ENCODE results near the gene S100PBP.

Gene S100PBP

DNA sequence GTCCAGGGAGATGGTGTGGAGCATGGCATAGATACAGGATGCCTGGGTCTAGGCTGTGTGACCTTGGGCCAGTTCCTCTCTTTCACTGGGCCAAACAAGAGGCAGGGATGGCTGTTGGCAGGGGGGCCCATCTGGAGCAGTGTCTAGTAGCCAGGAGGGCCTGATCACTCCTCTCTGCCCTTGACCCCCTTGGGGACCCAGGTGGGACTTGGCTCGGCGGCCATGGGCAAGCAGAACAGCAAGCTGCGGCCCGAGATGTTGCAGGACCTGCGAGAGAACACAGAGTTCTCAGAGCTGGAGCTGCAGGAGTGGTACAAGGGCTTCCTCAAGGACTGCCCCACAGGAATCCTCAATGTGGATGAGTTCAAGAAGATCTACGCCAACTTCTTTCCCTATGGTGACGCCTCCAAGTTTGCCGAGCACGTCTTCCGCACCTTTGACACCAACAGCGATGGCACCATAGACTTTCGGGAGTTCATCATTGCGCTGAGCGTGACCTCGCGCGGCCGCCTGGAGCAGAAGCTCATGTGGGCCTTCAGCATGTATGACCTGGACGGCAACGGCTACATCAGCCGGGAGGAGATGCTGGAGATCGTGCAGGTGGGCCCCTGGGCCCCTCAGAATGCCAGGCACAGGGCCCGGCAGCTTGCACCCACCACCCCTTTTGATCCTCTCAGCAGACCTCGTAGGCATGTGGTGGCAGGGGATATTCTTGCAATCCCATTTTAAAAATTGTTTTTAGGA lies 71.4 kb downstream of the S100PBP start:
- no peak for DNase-seq

DNA sequence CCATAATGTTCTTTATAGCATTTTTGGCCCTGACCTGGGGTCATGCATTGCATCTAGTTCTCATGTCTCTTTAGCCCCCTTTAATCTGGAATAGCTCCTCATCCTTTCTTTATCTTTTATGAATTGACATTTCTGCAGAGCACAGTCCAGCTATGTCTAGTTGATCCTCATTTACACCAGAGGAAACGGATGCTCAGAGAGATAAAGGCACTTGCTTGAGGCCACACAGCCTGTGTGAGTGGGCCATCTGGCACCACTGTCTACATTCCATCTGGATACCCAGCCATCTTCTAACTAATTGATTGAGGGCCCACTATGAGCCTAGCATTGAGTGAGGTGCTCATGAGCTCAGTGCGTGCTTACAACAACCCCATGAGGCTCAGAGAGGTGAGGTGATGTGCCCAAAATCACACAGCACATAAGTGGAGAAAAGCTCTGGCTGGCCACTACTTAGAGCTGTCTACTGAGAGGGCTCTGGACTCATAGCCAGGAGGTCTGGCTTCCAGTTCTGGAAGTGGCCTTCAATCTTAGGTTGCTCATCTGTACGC lies 72.4 kb downstream of the S100PBP start:
- DNase-seq, result no peak

DNA sequence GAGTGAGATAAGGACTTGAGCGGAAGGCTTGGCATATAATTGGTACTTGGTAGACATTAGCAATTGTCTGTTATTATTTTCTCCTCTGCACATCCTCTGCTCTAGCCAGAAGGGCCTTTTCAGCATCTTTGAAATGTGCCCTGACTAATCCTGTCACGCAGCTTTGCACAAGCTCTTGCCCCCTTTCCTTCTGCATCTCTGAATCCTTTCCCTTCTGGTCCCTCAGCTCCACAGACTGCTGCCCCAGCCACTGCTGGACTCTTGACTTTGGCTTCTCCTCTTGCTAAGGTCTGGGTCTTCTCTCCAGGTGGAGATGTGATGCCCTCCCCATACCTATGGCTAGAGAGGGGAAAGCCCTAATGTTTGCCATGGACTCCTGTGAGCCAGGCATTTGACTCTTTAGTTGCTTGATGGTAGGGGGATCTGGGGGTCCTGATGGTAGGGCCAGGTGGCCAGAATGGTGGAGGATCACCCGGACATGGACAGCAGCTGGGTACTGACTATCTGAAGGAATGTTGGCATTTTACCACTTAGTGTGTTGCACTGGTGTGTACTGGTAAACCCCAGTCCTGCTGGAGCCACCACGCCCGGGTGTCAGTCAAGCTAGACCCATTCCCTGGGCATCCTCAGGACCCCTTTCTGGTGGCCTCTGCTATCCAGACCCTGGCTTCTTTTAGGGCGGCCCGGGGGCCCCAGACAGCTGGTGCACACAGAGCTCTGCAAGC lies 73.2 kb downstream of the S100PBP start:
- DNase-seq, result no peak

DNA sequence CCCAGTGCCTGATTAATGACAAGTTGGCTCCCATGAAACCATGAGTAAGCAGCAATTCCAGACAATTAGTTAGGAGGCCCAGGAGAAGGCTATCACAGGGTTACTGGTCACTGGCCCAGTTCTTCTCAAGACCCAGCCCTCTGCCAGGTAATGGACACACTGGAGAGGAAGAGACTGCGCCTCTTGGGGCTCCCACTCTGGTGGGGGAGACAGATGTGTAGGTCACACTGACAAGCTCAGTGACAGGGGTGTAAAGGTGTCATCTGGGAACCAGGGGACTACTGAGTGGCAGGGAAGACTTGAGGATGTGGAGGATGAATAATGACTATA lies 73.8 kb downstream of the S100PBP start:
- no peak for DNase-seq

DNA sequence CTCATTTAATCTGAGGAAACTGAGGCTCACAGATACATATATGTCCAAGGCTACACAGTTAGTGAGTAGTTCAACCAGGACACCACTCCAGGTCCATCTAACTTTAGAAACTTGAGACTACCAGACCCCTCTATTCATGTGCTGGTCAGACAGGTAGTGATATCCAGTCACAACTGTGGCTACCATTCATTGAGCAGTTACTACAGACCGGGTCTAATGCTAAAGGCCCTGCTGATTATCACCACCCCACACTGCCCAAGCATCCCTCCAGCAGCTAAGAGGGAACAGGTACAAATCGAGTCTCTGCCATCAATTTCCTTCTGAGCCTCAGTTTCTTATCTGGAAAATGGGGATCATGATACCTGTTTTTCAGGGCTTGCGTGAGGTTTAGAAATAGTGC lies 74.2 kb downstream of the S100PBP start:
- no peak for DNase-seq

DNA sequence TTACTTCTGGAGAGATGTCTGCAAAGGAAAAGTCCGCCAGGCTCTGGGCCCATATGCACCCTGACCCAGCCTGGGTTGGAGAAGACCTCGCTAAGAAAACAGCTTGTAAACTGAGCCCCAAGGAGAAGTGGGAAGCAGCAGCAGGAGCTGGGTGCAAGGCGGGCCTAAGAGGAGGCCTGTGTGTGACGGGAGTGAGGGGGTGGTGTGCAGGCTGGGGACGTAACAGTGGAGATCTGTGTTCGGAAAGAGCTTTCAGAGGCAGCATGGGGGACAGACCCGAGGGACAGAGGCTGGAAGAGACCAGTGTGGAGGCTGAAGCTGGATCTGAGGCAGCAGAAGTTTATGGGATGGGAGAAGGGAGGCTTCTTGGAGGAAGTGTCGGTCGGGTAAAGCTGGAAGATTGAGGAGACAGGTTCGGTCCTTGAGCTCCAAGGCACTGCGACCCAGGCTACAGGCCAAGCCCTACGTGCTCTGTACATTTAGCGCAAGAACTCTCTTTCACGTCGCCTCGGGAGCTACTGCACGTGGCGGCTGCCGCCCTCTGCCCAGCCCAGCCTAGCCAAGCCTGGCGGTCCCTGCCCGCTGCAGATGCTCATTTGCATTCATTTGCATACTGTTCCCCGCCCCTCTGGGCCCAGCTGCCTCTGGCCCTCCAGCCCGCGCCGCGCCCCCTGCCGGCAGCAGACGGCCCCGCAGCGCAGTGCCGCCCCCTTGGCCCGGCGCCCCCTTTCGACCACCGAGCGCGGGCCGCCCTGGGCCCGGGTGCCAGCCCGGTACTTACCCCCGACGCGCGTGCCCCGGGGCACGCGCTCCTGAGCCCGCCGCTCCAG lies 75.1 kb downstream of the S100PBP start:
- DNase-seq, result no peak

DNA sequence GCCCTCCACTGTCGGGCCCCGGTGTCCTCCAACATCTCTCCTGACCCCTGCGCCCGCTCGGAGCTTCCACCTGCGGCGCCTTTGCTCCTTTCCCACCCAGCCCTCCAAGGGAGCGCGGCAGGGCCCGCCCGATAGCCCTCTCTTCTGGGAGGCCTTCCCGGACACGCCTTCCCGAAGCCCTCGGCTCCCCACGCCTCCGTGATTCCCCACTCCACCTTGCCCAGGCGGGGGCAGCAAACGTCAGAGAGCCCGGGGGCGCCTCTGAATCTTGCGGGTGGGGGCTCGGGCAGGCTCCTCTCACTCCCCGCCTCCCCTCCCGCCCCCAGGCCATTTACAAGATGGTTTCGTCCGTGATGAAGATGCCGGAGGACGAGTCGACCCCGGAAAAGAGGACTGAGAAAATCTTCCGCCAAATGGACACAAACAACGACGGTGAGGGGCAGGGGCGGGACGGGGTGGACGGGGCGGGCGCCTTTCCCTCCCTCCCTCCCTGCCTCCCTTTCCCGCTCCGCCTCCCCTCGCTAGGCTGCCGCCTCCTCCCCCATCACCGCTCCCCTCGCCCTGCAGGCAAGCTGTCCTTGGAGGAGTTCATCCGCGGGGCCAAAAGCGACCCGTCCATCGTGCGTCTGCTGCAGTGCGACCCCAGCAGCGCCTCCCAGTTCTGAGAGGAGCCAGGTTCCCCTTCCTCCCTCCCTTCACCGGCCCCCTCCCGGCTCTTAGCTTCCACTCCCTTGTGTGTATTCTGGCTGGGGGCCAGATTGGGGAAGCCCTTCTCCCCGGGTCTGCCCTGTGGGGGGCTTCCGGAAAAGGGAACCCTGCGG lies 76.0 kb downstream of the S100PBP start:
- no peak for DNase-seq

DNA sequence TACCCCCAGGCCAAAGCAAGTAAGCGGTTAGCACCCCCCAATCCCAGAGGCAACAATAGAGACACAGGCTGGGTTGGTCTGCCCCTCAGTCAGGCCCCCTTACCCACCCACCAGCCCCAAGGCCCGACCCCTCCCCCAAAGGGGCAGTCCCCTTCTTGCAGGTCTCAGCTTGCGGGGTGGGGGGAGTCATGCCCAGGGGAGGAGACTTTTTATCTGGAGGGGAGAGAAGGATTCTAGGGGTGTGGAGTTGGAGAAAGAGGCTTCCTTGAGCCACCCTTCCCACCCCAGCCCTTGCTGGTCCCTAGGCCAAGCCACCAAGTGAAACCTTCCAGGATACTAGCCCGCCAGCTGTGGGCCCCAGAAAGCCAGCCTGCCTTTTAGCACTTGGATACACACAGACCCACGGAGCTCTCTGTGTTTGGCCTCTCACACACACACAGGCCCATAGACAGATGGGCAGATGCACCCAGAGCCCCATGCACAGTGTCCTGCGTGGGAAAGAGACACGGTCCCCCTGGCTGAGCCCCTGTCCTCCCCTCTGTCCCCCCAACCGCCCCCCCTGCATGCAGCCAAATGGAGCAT lies 76.7 kb downstream of the S100PBP start:
- no peak for DNase-seq

DNA sequence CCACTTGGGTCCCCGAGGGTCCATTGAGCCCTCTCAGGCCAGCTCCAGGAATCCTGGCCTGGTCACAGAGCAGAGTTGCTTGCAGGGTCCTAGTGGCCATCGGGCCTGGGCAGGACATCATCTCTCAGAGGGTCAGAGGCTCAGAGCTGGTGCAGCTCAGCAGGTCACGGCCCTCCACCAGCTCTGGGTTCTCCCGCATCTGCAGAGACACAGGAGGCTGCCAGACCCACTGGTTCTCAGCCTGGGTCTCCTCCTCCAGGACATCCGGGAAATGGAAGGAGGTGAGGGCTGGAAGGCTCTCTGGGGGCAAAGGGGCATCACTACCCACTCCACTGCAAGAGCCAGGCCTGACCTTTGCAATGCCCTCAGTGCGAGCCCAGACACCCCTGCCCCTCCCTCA lies 77.2 kb downstream of the S100PBP start:
- DNase-seq, result no peak

DNA sequence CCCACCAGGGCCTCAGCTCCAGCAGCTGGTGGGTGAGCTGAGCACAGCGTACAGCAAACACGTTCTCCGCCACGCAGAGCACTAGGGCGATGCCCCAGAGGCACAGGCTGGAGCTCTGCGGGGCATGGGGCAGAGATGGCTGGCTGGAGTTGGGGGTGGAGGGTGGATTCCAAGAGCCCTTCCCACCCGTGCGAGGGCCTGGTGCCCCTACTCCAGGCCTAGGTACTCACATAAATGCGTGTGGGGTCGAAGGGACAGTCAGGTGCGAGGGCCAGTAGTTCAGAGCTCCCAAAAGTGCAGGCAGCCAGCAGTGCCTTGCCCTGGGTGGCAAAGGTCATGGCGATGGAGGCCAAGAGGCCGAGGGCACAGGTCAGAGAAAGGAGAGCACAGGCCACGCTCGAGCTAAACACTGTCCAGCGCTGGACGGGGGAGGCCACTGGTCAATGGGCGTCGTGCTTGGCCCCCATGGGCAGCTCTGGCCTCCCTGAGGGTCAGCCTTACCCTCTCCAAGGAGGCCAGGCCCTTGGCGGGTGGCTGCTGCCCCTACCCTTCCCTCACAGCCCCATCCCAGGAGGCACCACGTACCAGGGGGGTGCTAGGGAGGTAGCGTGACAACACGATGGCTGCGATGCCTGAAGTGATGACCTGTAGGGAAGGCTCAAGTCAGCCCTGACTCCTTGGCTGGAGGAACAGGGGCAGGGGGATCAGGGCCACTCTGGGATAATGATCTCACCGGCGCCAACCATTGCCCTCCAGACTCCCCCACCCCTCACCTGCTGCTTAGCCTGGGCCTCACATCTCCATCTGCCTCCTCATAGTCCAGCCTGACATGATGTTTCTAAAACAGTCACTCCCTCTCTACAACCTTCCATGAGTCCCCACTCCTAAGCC lies 78.1 kb downstream of the S100PBP start:
- DNase-seq, result no peak

DNA sequence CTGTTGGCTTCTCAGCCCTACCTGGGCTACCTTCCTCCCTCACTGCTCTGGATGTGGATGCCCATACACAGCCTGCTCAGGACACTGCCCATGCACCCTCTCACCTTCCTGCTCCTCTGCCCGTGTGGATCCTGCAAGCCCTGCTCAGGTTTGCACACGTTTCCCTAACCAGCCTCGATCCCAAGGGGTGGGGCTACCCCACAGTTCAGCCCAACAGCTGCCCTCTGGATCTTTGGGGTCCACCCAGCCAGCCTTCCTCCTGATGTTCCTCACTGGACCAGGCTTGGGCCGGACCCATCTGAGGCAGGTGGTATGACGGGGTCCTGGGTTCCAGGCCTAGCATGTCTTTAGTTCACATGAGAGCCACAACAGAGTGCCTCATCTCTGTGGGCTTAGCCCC lies 79.0 kb downstream of the S100PBP start:
- no peak for DNase-seq

DNA sequence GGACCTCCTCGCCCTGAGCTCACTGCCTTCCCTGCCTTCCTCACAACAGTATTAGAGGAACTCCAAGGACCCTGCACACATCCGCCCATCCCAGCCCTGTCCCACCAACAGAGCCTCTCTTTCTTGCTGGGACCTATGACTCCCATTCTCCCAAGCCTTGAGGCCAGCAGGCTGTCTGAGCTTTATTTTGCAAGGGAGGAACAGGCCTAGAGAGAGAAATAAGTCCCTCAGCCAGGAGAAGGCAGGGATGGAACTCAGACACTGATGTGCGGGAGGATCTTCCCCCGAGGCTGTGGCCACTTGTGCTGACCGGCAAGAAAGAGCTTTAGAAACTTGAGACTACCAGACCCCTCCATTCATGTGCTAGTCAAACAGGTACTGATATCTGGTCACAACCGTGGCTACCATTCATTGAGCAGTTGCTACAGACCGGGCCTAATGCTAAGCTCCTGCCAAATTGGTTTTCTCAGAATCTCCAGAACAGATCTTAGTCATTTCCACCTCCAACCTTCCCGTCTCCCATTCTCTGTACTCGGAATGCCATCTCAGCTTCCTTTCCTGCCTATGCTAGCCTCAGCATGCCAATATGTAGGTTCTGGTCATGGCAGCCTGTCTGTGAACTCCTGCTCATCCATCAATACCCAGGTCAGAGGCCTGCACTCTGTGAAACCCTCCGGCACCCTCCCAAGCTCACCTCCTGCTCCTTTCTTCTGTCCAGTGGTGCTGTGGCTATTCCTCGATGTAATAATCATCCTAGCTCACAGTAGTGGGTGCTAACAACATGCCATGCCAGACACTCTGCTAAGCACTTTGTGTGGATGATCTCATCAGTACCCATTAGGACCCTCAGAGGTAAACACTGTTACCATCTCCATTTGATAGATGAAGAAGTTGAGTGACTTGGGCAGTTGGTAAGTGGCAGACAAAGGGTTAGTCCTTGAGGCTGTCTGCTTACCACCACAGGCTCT lies 79.9 kb downstream of the S100PBP start:
- no peak for DNase-seq

DNA sequence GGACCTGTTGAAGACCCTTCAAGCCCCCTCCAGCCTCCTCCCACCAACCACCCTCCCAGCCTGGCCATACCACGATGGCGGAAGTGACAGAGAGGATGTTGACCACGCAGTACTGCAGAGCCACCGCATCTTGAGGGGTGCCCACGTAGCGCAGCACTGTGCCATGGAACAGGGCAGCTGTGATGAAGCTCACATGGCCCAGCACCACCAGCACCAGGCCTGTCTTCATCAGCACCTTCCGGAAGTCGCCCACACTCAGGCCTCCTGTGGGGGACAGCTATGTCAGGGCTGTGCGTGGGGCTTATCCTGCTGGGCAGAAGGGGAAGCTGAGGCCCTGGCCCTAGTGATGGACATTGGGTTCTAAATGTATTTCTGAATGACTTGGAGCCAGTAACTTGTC lies 80.6 kb downstream of the S100PBP start:
- no peak for DNase-seq

DNA sequence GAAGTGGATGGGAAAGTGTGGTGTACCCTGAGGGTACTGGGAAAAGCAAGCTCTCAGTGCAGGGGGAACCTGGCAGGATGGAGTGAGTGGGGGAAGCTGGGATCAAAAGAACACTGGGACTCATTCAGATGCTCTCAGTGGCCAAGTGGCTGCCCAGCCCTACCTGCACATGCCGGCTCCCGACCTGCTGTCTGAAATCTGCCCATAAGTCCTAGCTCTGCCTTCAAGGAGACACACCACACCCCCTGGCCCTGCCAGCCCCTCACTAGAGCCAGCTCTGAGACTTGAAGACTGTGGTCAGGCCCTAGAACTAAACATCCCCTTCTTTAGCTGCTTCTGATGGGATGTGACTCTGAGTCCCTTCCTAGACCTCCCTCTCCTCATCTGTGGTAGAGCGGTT lies 81.5 kb downstream of the S100PBP start:
- no peak for DNase-seq

DNA sequence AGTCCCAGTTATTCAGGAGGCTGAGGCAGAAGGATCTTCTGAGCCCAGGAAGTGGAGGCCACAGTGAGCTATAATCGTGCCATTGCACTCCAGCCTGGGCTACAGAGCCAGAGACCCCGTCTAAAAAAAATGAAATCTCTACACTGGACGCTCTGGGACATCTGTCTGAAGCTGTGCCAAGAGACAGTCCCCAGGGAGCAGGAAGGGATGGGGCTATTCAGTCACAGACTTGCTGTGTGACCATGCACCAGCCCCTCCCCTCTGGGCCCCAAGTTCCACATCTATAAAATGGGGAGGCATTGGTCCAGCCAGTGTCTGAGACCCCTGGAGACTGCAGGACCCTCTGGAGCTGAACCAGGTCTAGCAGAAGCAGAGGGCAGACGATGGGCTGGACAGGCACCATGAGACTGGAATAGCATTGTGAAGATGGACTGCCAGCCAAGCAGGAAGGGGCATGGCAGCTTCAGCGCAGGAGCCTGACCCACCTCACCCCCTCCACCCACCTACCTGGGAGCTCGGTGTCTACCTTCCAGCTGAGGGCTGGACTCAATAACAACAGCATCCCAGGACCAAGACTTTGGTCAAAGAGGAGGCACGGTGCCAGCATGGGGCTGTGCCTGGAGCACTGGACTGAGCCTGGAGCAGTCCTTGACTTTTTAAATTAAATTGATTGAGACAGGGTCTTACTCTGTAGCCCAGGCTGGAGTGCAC lies 82.3 kb downstream of the S100PBP start:
- no peak for DNase-seq

DNA sequence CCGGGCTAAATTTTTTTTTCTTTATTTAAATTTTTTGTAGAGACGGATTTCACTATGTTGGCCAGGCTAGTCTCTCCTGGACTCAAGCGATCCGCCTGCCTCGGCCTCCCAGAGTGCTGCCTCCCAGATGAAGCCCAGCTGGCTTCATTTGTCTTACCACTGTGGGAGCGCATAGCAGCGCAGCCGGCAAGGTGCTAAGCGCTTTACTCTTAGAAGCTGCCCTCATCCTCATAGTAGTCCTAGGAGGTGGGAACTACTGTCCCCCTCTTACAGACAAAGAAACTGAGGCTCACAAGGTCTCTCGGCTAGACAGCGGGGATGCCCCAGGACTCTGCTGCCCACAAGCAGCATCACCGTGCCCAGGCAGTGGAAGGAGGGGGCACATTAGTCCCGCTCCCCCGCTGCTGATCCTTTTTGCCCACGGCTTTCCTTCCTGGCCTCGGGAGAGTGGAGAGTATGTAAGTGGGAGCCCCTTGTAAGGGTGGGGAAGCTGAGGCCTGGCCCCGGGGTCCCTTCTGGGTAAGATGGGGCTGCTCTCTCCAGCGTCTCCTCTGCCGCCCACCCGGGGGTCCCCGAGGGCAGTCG lies 83.0 kb downstream of the S100PBP start:
- no peak for DNase-seq

DNA sequence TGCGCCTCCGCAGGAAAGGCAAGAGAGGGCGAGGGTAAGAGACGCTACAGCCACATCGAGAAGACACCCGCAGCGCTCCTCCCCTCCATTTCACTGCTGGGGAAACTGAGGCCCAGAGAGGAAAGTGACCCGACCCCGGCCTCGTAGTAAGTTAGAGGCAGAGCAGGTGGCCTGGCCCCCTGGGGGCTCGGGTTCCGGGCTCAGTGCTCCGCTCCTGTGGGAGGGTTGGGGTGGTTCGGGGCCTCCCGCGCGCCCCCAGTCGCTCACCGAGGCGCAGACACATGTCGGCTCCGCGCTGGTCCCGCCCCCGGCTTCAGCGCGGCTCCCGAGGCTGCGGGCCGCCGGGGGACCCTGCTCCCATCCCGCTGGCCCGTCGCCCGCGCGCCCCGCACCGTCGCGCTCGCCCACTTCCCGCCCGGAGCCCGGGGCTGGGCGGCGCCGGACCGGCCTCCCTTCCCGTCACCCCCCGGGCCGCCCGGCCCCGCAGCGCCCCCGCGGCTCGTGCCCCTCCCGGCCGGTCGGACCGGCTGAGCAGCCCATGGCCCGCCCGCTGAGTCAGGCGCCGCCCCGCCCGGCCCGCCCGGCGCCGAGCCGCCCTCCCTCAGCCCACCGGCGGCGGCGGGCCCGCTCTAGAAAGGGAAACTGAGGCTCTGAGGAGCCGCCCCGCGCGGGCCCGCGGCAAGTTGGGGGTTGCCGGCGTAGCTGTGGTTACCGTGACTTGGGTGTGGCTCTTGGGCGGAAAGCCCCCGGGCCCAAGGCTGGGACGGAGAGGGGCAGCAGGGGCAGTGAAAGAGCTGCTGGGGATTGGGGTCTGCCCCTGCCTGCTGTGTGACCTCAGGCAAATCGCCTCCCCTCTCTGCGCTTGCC lies 83.7 kb downstream of the S100PBP start, which contains the start of gene TMEM54:
Gene TMEM54 (minus strand): TSS at position 434 of the 867 bp plus-strand sequence. CDS start 151 bp downstream, at position 283.
- DNase-seq, result no peak

Data from DMS 273 treated with DMSO at 0.1 percent for 48 hours (cell line).